GM18502 (cell line): ENCODE measurements around the gene C2orf49.
A peak's percentile ranks its signal among the peaks of the same experiment; 100 is the strongest.

Experiments used
- ATAC-seq: cut with Tn5 transposase; IDR thresholded peaks from one replicate; pipeline ENCODE4 v1.9.1; 2021; ENCODE audit warnings: mild to moderate bottlenecking; ENCODE audit not compliant: unreplicated experiment, poor library complexity

The C2orf49 gene

DNA sequence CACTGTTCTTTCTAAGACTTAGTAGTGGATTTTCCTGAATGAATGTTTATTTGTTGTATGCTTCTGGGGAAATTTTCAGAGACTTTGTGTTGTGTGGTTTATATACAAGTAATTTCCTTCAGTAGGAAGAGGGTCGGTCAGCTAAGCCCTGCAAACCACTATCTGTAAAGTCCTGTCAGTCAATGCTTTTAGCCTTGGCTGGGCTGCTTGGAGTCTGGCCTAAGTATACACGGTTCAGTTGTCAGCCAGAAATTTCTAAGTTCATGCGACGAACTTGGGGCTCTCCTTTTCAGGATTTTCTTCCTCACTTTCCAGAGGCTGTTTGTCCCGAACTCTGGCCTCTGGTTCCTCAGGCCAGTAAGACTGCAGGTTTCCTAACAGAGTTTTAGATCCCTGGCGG, 21.3 kb downstream of the C2orf49 start:
- ATAC-seq = no peak

DNA sequence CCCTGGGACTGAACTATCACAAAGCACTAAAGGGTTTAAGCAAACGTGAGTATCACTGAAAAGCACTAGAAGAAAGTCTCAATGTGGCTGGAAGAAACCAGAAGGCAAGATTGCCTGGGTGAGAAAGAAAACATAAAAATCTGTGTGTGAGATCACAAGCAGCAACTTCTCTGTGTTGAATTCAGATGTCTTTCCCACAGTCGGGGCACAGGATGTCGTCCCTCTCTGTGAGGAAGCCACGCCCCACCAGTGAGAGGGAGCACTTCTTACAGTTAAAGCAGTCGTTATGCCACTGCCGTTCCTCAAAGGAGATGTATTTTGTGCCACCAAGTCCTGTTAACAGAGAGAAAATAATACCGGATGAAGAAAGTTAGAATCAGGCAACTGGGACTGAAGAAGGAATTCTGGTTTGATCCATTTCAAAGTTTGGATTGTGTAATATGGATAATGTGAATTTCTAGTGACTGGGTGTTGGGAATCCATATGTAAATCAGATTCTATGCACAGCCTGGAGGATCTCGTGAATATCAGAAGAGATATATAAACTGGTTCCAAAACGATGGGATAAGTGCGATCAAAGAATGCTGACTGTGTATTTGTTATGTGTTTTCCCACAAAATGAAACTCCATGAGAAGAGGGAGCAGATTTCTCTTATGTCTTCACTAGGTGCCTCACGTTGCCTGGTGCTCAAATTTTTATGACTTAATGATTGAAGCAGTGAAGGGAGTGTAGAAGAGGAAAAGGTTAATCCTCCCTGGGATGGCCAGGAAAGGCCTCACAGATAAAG, 24.0 kb downstream of the C2orf49 start:
- no peak for ATAC-seq

DNA sequence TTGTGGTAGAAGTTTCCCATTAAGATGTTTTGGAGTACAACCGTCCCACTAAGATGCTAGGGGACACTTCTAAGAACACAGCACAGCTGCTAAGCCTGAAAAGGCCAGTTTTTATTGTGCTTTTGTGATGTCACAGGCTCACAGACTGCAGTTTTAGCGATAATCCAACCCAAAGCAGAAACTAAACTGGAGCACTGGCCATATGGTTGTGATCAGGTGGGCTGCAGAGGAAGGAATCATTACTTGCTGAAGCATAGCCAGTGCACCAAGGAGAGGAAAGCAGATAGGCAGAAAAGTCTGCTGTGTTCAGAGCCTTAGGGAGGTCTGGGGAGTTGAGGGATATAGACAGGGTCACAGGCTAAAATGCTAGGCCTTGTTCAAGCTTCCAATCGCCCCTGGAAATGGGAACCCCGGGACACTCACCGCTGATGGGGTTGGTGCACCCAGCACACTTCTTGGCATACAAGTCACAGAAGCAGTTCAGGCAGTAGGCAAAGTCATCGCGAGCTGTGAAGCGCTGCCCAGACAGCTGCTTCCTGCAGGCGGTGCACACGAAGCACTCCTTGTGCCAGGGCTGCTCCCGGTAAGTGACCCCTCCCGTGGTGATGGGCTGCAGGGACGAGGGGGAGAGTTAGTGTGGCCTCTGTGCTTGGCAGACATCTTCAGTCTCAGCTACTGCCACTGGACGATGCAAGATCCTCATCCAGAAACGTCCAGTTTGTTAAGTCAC, 25.7 kb downstream of the C2orf49 start:
- no peak for ATAC-seq

DNA sequence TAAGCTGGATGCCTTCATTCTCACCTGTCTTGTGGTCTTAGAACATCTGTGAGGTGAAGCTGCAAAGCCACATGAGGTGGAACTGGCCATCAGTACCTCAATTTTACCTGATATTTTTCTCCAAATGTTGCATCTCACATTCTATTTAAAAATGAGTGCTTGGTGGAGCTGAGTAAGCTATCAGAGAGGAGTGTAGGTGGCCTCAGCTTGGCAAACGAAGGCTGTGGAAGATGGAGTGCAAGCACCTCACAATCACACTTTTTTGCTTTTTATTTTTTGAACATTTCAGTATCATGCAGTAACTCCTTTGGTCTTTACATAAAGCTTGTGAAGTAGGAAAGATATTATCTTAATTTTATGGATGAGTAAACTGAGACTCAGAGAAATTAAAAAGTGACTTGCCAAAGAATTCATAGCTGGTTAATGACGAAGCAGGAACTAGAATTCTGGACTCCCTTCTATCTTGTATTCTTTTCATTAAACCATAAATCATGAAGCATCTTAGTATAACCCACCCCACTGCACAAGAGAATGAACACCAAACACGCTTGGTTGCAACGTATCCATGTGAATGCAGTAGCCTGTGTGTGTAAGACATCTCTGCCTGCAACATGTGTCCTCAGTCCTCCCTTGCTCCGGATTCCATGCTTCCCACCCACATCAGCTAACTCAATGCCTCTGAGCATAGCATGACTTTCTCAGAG, 27.2 kb downstream of the C2orf49 start:
- ATAC-seq = no peak

DNA sequence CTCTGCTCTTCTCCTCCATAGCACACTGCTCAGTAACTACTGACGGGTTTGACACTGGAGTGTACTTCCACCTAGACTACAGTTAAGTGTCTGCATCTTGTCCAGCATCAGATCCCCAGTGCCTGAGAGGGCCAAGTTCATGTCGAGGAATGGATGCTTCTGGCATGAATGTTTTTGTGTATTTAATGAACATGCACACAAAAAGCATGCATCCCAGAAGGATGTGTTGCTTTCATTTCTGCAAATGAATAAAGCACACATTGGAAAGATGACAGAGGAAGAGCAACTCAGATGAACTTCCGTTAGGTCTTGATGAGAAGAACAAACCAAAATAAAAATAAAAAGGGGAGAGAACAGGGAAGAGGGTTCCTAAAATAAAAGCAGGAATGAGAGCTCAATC, 27.9 kb downstream of the C2orf49 start:
- no peak for ATAC-seq

DNA sequence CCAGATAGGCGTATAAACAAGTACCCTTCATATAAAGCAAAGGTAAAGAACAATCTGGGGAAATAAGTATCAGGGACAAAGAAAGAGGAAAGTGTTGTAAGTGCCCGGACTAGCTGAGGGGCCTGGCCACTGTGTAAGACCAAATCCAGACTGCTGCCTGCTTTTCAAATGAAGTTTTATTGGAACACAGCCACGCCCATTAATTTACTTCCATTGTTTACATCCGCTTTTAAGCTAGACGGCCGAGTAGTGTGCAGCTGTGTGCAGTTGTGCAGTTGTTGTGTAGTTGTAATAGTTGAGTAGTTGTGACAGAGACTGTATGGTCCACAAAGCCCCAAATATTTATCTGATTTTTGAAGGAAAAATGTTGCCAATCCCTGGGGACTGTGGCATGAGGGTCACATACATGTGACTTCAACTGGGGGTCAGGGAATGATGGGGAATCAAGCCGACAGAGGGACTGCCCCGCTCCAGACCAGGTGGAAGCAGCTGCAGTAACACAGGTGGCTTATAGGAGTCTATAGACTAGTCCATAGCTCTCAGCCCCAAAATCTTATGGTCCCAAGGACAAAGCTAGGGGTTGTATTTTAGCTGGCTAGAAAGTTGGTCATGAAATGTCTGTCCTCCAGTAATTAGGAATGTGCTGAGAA, 31.5 kb downstream of the C2orf49 start:
- ATAC-seq = no peak

DNA sequence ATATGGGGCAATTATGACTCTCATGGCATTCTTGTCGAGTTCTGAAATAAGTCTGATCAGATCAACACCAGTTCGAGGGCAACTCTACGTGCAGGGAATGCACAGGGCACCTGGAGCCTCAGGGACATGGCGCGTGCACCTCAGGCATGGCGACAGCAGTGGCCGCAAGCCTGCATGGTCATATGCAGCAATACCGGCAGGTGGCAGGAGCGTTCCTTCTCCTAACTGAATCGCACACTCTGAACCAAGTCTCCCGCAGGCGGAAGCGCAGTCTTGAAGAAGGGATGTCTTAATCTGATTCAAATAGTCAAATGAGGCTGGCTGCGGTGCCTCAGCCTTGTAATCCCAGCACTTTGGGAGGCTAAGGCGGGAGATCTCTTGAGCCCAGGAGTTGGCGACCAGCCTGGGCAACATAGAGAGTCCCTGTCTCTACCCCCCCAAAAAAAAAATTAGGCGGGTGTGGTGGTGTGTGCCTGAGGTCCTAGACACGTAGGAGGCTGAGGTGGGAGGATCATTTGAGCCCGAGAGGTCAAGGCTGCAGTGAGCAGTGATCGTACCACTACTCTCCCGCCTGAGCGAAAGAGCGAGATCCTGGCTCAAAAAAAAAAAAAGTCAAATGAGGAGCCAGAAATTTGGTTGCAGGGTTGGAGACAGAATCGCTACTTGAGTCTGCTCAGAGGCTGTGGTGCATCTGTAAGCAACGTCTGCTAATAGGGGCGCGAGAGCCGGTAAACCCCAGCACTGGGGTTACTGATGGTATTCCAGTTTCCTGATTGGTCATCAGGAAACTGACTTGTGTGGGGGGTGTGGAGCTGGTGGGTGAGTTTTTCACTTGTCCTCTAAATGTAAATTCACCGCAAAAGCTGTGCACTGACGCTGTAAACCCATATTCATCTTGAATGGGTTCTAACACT, 32.7 kb downstream of the C2orf49 start:
- ATAC-seq = peak; percentile 95

DNA sequence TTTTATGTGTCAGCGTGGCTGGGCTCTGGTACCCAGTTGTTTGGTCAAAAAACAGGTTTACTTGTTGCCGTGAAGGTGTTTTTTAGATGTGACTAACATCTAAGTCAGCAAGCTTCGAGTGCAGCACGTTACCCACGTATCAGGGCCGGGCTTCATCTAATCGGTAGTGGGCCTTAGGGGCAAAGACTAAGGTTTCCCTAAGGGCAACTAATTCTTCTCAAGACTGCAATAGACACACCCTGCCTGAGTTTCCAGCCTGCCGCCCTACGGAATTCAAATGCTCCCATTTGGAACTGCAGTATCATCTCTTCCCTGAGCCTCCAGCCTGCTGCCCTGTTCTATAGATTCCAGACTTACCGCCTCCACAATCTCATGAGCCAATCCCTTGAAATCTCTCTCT, 33.8 kb downstream of the C2orf49 start:
- no peak for ATAC-seq

DNA sequence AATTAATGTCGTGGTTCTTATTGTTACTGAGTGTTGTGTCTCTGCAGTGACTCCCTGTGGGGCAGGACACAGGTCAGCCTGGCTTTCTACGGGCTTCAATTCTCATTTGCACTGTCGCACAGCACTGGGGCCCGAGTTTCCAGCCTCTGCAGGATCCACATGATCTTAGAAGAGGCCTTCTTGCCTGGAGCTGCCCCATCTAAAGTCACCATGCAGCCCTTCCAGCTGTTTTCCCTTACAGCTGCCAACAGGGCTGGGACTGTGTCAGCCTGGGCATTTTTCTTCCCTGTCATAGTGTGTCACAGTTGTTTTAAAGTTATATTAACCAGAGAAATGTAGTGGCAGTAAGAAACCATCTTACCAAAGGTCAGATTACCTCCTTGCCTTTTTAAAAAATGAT, 34.5 kb downstream of the C2orf49 start:
- ATAC-seq = no peak

DNA sequence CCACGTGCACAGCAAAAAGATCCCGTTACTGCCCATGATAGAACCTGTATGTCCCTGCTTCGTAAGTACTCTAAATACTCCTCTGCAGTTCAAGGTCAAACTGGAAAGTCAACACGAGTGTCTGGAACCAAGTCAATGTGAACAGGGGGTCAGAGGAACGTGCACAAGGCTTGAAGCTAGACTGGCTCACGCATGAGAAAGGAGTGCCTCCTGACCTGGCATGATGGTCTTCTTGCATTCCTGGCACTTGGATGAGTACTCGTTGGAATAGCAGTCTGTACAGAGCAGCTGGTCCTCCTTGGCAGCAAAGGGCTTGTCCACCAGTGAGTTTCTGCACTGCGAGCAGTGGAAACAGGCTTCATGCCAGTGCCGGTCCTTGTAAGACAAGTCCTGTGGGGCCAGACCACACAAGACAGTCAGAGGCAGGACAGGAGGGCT, 36.0 kb downstream of the C2orf49 start:
- ATAC-seq = no peak

DNA sequence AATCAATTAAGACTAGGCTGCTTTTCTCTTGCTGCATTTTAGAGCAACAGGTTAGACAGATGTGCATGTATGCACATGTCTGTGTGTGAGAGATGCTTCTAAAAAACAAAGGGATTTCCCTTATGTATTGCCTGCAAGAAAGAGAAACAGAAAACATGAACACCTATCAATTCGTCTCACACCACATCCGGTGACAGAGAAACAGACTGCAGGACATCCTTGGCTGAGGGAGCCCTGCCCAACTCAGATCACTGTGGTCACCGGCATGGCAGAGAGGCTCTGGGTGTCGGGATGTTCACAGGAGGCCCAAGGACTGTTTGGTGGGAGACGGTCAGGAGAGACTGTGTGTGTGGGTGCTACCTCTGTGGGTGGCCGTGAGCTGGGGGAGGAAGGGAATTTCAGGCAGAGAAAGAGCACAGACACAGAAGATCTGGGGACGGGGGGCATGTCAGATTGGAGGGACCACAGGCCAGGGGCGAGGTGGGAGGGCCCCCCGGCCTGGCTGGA, 36.6 kb downstream of the C2orf49 start:
- peak; percentile 83 for ATAC-seq

DNA sequence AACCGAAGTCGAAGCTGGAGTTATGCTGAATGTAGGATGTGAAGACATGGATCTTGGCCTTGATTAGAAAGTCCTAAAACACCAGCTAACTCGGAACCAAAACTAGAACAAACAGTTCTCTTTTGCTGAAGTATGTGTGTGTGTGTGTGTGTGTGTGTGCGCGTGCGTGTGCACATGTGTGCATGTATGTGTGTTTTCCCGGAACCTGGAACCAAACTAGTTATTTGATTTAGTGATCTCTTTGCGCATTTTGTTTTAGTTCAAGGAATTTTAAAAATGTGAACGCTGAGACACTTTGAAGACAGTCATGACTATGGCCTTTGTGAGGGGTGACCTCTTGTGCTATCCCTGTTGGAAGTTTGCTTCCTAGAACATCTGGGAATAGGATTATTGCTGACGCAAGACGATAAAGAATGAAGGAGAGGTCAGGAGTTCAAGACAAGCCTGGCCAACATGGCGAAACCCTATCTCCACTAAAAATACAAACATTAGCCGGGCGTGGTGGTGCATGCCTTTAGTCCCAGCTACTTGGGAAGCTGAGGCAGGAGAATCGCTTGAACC, 37.7 kb downstream of the C2orf49 start:
- no peak for ATAC-seq

DNA sequence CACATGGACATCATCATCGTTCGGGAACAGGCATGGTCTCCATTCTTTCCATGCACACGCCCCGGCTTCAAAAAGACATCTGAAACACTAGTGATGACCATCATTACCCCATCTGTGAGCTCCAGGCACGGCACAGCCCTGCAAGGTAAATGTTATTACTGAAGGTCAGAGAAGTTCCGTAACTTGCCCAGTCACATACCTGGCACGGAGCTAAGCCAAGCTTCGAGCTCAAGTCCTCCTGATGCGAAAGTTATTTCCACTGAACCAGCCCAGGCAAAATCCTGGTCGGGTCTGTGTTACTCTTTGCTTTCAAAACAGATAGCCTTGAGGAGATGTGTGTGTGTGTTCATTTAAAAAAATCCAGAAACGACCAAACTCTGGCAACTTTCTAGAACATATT, 38.7 kb downstream of the C2orf49 start:
- ATAC-seq = no peak

DNA sequence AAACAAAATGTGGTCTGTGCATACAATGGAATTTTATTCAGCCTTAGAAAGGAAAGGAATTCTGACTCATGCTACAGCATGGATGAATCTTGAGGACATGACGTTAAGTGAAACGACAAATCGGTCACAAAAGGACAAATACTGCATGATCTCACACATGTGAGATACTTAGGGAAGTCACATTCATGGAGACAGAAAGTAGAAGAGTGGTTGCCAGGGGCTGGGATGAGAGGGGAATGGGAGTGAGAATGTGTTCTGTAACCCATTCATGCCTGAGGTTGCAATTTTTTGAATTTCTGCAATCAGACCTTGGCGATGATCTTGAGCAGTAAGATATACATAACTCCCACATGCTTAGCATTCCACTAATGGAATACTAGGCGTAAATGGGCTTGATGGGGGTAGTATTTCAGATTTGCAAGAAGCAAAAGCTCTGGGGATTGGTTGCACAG, 39.5 kb downstream of the C2orf49 start:
- ATAC-seq = no peak

DNA sequence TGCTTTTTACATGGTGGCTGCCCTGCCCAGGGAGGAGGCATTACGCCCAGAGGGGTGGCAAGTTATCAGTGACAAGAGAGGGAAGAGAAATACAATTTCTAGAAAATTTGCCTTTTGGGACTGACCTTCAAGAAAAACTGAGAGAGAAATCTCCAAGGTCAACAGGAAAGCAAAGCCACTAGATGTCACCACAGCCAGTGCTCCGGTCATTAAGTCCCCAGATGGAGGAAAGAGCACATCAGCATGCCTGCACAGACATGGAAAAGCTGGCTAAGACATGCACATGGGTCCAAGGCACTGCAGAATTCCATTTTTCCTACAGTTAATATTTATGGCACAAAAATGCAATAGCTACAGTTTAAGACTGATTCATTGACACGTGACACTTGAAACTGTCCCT, 40.5 kb downstream of the C2orf49 start:
- no peak for ATAC-seq

DNA sequence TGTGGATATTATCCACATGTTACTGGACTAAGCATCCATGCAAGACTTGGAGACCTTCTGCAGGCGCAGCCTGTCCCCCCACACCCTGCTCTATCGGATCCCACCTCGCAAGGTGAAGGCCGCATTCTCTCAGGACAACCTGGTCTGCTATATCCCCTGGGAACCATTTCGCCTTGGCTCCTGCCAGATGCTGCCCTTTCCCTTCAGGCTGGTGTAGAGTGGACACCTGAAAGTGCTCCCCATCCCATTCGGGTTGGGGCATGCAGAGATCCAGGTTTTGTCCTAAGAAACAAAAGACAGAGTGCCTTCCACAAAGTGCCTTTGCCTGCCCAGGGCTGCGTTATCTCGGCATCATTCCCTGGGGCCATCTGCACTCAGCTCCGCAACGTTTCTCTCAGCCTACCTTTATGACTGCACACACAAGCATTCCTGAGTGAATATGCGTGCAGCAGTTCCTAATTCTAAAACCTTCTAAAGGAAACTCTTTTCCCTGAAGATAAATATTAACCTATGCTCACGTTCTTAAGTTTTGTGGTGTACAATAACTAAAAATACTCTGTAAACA, 41.0 kb downstream of the C2orf49 start:
- no peak for ATAC-seq

DNA sequence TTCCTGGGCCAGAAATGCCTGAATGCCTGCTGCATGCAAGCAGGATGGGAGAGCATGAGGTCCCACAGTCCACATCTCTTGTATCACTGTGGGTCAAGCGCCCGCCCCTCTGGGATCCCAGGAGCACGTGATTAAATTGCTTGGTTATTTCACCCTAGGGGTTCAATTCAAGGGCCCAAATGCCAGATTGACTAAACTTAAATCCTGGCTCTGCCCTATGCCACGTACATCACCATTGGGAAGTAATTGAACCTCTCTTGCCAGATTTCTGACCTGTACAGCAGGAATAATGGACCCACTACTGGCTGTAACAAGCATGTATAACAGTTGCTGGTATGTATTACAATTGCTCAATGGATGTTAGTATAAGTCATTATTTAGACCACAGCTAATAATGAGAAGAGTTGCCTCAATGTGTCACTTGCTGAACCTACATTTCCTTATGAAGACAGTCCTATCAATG, 41.6 kb downstream of the C2orf49 start:
- ATAC-seq = no peak

DNA sequence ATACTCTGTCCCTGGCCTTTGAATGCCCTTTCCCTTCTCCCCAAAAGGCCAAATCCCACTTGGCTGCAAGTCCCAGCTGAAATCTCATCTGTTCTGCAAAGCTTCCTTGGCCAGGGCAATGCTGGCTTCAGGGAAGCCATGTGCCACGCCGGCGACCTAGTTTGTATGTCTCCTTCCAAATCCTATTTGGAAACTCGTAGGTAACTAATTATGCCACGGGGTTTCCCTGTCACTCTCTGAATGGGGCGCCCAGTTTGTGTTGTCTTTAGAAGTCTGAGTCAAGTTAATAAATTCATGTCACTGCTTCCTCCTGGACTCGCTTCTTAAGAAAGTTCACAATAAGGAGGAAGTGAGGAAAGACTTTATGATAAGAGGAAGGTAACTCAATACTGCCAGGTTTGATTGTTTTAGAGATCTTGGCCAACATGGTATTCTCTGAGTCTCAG, 42.4 kb downstream of the C2orf49 start:
- ATAC-seq = no peak
